NOMO-1 treated with dmso at 0.1 percent for 144 hours (cell line): ENCODE data around the gene RAMP2.
A peak's percentile ranks its signal among the peaks of the same experiment; 100 is the strongest.

Source experiments
- DNase-seq: peaks from one replicate; lab custom pipeline; 2025; ENCODE audit not compliant: unreplicated experiment; lab: John Stamatoyannopoulos, UW

Gene RAMP2

DNA sequence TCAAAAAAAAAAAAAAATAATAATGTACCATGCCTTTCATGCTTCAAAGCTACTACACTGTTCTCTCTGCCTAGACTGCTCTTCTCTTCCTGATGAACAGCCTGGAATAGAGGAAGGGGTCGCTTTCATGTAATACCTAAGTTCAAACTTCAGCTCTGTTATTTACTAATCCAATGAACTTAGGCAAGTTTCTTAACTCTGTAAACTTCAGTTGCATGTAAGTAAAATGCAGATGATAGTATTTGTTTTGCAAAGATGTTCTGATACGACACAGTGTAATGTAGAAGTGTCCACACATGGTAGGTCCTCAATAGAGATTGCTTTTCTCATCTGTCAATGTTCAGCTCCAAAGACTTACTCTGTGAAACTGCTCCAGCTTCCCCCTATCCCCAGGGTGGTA, 30.9 kb downstream of the RAMP2 start:
- DNase-seq = no peak

DNA sequence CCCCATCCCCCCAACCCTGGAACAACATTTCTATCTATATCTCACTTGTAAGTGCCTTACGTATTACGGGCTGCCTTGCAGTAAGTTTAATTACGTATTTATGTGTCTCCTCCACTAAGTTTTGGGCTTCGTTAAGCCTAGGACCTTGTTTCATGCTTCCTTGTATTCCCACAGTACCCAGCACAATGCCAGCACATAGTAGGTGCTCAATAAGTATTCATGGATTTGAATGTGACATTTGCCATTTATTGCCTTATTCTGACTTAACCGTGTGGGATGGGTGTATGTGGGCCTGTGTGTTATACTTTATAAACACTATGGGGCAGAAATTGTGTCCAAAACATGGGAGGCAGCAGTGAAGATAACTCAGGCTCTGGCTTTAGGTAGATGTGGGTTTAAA, 31.5 kb downstream of the RAMP2 start:
- DNase-seq = no peak

DNA sequence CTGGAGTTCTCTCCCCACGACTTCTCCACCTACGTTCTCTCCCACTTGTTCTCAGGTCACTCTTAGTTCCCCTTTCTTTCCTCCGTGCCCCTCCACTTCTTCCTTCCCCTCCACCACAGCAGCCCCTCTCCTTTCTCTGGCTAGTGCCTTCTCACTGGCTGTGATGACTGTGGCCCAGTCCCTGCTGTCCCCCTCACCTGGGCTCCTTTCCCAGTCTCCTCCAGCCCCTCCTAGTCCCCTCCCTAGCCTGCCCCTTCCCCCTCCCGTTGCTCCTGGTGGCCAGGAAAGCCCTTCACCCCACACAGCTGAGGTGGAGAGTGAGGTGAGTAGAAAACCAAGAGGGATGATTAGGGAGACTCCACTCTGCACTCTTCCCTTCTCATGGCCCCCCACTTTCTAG, 34.0 kb downstream of the RAMP2 start:
- DNase-seq = no peak

DNA sequence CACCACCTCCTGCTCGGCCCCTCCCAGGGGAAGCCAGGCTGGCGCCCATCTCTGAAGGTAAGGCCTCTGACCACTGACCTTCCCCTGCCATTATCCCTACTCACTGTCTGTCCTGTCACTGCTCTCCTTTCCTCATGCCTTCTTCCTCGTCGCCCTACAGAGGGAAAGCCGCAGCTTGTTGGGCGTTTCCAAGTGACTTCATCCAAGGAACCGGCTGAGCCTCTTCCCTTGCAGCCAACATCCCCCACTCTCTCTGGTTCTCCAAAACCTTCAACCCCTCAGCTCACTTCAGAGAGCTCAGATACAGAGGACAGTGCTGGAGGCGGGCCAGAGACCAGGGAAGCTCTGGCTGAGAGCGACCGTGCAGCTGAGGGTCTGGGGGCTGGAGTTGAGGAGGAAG, 34.4 kb downstream of the RAMP2 start:
- DNase-seq = no peak

DNA sequence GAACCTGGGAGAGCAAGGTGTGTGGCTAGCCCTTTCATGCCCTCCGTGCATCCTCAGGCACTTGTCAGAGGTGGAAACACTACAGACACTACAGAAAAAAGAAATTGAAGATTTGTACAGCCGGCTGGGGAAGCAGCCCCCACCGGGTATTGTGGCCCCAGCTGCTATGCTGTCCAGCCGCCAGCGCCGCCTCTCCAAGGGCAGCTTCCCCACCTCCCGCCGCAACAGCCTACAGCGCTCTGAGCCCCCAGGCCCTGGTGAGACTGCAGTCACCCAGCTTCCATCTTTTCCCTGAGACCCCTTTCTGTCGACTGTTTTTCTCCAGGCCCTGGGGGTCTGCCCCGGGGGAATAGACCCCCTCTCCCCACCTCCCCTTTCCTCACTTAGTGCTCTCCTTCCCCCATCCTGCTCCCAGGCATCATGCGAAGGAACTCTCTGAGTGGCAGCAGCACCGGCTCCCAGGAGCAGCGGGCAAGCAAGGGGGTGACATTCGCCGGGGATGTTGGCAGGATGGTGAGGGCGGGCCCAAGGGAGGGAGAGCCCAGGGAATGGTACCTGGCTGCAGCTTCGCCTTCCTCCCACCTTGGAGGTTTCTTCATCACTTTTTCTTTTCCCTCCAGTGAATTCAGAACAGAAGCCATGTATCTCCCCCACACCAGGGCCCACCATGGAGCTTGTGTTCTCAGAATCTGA, 35.2 kb downstream of the RAMP2 start:
- DNase-seq = no peak

DNA sequence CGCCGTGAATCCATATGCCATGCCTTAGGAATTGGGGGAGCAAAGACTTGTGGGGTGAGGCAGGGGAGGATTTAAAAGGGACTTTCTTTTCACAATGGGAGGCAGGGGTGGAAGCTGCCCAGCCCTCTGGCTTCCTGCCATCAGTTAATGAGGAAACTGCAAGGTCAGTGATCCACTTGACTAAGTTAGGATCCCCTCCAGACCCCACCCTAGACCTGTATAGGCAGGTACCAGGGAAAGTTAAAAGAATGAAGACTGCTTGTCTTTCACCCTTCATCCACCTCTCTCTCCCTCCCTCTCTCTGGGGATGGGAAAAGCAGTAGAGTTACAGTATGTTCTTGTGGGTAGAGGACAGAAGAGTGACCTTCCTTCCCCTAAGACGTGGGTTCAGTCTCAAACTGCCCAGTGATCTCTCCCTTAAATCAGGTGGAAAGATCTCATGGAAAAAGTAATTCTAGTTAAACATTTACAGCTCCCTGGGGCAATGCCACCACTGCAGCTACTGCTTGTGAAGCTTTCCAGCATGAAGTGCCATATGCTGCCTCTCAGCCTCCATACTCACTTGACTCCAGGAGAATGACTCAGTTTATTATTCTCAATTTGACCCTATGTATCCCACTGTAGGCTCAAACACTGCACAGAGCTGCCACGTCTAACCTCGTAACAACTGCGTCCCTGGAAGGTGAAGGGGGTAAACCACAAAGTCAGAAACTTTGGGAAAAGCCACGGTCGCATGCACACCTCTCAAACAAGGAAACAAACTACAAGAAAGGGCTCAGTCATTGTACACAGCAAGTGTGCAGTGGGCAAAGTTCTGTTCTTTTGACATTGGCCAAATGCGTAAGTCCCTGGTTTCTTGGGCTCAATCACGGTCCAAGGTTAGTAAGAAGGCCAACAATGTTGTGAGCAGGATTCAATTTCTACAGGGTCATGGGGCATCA, 36.3 kb downstream of the RAMP2 start:
- DNase-seq = no peak

DNA sequence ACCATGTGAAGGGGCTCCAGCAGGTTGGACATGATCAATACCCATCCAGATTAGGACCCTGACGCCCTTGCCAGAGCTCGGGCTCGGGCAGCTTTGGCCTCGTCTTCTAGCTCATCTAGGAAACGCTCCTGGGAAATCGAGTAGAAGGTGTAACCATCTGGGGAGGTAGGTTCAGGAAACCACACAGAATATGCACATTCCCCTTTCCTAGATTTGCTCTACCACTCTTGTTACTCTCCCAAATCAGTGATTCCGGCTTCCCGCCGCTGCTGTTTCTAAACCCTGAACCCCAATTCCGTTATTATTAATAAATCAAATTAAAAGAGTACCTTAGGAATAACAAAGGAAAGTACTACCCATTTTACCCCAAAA, 37.0 kb downstream of the RAMP2 start:
- no peak for DNase-seq

DNA sequence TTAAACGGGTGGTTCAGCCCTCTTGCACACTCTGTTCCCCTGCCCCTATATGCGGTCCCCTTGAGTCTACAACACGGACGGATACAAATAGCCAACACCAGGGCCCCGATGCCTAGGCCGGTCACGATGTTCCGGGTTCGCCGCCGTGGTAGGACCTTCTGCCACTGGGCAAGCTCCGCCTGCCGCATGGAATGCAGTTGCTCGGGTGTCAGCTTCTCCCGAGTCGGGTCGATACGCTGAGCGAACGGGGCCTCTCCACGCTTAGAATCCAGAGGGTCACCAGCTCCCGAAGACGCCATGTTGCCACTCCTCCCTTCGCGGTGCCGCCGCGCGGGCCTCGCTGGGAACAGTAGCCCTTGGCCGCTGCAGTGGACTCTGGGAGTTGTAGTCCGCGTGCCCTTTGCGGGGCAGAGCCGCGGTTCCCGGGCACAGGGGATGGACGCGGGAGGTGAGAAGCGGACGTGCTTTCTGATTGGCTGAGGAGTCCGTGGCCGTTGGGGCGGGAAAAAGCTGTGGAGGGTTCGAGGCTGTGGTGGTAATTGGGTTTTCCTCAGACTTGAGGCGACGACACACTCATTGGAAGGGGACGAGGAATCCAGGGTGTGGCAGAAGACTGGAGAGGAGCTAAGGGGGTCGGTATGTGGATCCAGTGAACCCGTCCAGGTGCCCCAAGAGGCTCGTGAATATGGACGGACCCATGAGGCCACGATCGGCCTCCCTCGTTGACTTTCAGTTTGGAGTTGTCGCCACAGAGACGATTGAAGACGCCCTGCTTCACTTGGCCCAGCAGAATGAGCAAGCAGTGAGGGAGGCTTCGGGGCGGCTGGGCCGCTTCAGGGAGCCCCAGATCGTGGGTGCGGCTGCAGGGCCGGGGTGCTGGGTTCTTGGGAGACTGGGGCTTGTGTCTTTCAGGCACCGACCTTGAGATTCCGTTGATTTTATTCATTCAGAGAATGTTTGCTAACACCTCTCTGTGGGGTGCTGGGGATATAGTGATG, 37.7 kb downstream of the RAMP2 start, which contains the start of the genes CNTD1 and COA3:
CNTD1 (plus strand) TSS at position 479 of the 998 bp plus-strand sequence; CDS start at position 686, 207 bp downstream.
COA3 (minus strand) TSS at position 322 of the 998 bp plus-strand sequence; CDS start at position 299, 23 bp downstream.
- DNase-seq = peak; percentile 71

DNA sequence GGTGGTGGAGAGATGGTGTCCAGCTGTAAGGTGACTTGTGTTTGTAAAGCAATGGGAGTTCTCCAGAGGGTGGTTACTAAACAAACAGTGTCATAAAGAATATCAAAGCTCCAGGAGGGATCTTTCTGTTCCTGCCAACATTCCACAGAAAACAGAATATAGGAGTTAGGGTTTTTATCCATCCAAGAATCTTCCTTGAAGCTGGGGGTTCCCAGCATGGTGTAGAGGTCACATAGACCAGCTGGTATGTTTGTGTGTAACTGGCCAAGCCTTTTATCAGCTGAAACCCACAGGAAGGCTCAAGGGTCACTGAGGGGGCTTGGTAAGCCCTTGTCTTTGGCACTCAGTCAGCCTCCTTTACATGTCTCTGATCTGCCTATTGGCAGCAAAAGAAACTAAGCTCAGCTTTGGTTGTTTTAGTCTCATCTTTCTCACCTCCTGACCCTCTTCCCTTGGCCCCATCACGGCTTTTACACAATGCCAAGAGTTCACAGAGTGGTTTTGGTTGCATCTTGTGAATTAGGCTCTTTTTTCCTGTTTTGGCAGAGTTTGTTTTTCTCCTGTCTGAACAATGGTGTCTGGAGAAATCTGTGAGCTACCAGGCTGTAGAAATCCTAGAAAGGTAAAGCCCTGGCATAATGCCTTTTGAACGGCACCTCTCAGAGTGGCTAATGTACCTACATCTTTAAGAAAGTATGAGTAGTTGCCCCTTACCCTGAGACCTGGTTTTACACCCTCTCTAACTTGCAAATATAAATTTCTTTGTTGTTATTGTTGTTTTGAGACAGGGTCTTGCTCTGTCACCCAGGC, 42.3 kb downstream of the RAMP2 start:
- DNase-seq = no peak

DNA sequence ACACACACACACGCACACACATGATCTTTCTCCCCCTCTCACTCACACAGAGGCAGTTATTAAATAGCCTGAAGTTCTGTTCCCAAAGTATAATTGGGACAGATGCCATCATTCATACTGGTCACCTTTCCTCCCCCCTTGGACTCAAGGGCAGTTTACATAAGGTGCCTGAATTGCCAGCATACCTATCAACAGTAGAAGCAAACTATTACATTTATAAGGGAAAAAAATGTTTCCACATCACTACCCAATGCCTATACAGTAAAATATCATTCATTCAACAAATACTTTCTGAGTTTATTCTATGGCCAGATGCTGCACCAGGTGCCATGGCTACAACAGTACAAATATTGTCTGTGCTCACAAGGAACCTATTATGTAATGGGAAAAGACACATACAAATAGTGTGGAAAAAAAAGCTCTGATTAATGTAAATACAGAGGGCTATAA, 43.9 kb downstream of the RAMP2 start:
- DNase-seq = no peak

DNA sequence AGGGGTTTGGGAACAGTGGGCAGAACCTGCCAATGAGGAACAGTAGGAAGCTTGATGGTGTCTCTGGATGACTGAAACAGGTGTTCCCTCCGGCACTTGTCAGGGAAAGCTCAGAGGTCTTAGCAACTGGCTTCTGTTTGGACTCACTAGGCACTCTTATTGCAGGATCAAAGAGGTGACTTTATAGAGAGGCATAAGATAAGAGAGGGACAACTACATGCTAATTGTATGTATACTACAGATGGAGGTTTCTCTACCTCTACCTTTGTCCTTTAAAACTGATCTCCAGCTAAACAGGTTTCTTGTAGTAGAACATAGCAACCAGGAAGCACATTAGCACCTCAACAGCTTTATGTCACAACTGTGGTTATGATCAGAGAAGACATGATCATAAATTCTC, 45.2 kb downstream of the RAMP2 start:
- DNase-seq = no peak

DNA sequence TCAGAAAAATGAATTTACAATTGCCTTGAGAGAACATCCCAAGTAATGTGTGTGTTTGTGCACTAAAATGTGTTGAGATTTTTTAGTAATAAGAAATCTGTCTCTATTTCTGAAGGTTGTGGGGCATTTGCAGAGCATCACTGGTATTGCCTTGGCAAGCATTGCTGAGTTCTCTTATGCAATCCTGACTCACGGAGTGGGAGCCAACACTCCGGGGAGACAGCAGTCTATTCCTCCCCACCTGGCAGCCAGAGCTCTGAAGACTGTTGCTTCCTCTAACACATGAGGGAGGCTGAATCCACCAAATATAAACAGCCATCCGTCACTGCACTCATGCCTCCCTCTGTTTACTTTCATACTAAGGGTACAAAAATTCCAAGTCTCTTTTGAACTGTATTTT, 48.2 kb downstream of the RAMP2 start:
- no peak for DNase-seq
